GM23338 (cell line): ENCODE data around the gene HHIPL1. TPM values are rescaled to one million over a fixed set of nuclear protein-coding genes. Genes with fewer than 3 reads are reported as not detected.

Experiments used
- ATAC-seq: fragments of 200-7000 bp; cut with Tn5 transposase; 3 replicates; pipeline ENCODE4 v1.9.1; 2020
- DNase-seq: peaks from one replicate; pipeline ENCODE4 v3.0.0-alpha.2; 2015; ENCODE audit warnings: low spot score
- H2AFZ ChIP-seq: fragments of 200-600 bp; sonication (generic); 2 replicates; pipeline ENCODE4 v1.8.0; 2016; ENCODE audit warnings: antibody characterized with exemption, mild to moderate bottlenecking, moderate library complexity
- H3F3A ChIP-seq: fragments of 200-600 bp; sonication (generic); replicated peaks from 2 replicates; pipeline ENCODE4 v1.8.0; 2017; ENCODE audit warnings: antibody characterized with exemption, mixed run types, low read depth
- H3K27ac ChIP-seq: fragments of 200-600 bp; sonication (generic); 2 replicates; pipeline ENCODE4 v1.6.1; 2016; ENCODE audit warnings: low read depth
- H3K27me3 ChIP-seq: fragments of 200-600 bp; sonication (generic); 2 replicates; pipeline ENCODE4 v1.8.0; 2016; ENCODE audit warnings: mild to moderate bottlenecking, mixed run types, moderate library complexity; ENCODE audit not compliant: insufficient read depth
- H3K36me3 ChIP-seq: fragments of 200-600 bp; sonication (generic); 2 replicates; pipeline ENCODE4 v1.8.0; 2016; ENCODE audit warnings: mild to moderate bottlenecking; ENCODE audit not compliant: insufficient read depth
- H3K4me1 ChIP-seq: fragments of 200-600 bp; sonication (generic); 2 replicates; pipeline ENCODE4 v1.8.0; 2016; ENCODE audit warnings: mild to moderate bottlenecking, moderate library complexity; ENCODE audit not compliant: insufficient read depth
- H3K4me2 ChIP-seq: fragments of 200-600 bp; sonication (generic); 2 replicates; pipeline ENCODE4 v1.7.1; 2017; ENCODE audit warnings: mixed run types
- H3K4me3 ChIP-seq: fragments of 200-600 bp; sonication (generic); 2 replicates; pipeline ENCODE4 v1.6.1; 2016; ENCODE audit warnings: mixed run types
- H3K79me2 ChIP-seq: fragments of 200-600 bp; sonication (generic); replicated peaks from 2 replicates; pipeline ENCODE4 v1.8.0; 2017; ENCODE audit warnings: mild to moderate bottlenecking; ENCODE audit not compliant: insufficient read depth
- H3K9me2 ChIP-seq: fragments of 200-600 bp; sonication (generic); 2 replicates; pipeline ENCODE4 v1.8.0; 2017; ENCODE audit not compliant: insufficient read depth
- H4K20me1 ChIP-seq: fragments of 200-600 bp; sonication (generic); replicated peaks from 2 replicates; pipeline ENCODE4 v1.8.0; 2017; ENCODE audit warnings: mild to moderate bottlenecking; ENCODE audit not compliant: insufficient read depth
- H3K27ac Mint-ChIP-seq: 2 replicates; pipeline ENCODE4 v1.8.0; 2020; ENCODE audit warnings: inconsistent platforms, mild to moderate bottlenecking, moderate library complexity, mixed read lengths
- H3K27me3 Mint-ChIP-seq: 3 replicates; pipeline ENCODE4 v1.8.0; 2022; ENCODE audit warnings: low read depth, mild to moderate bottlenecking, moderate library complexity, mixed read lengths, inconsistent platforms; ENCODE audit not compliant: insufficient read depth, poor library complexity
- H3K36me3 Mint-ChIP-seq: 3 replicates; pipeline ENCODE4 v1.8.0; 2021; ENCODE audit warnings: low read depth, mild to moderate bottlenecking, inconsistent platforms, moderate library complexity, mixed read lengths
- H3K4me1 Mint-ChIP-seq: 3 replicates; pipeline ENCODE4 v1.8.0; 2020; ENCODE audit warnings: mild to moderate bottlenecking, inconsistent platforms, mixed read lengths
- H3K4me3 Mint-ChIP-seq: 3 replicates; pipeline ENCODE4 v1.8.0; 2021; ENCODE audit warnings: moderate library complexity, mild to moderate bottlenecking, inconsistent platforms, mixed read lengths
- H3K9me3 Mint-ChIP-seq: 3 replicates; pipeline ENCODE4 v1.8.0; 2020; ENCODE audit warnings: moderate library complexity, mild to moderate bottlenecking, inconsistent platforms, mixed read lengths
- CREB1 ChIP-seq: fragments of 250-450 bp; sonication (Bioruptor Pico); IDR thresholded peaks from 2 replicates; pipeline ENCODE4 v1.5.0; 2020; ENCODE audit warnings: low read depth, mild to moderate bottlenecking, moderate library complexity
- EZH2 ChIP-seq: fragments of 200-600 bp; sonication (generic); IDR thresholded peaks from one replicate; pipeline ENCODE4 v1.8.0; 2017; ENCODE audit warnings: antibody characterized with exemption, mild to moderate bottlenecking, low read depth; ENCODE audit not compliant: unreplicated experiment
- EZH2phosphoT487 ChIP-seq: fragments of 200-600 bp; sonication (generic); IDR thresholded peaks from one replicate; pipeline ENCODE4 v1.8.1; 2018; ENCODE audit warnings: antibody characterized with exemption; ENCODE audit not compliant: unreplicated experiment
- JUNB ChIP-seq: IDR thresholded peaks from one replicate; pipeline ENCODE4 v1.6.1; 2016; ENCODE audit warnings: antibody characterized with exemption; ENCODE audit not compliant: unreplicated experiment
- NANOG ChIP-seq: IDR thresholded peaks from 2 replicates; pipeline ENCODE4 v1.6.1; 2016; ENCODE audit warnings: antibody characterized with exemption, borderline replicate concordance
- POLR2AphosphoS5 ChIP-seq: IDR thresholded peaks from 2 replicates; pipeline ENCODE4 v1.6.1; 2016; ENCODE audit warnings: antibody characterized with exemption, low read depth
- STAT1 ChIP-seq: IDR thresholded peaks from one replicate; pipeline ENCODE4 v1.6.1; 2016; ENCODE audit warnings: antibody characterized with exemption; ENCODE audit not compliant: unreplicated experiment
- ZNF114 ChIP-seq: fragments of 250-450 bp; sonication (Bioruptor Pico); IDR thresholded peaks from 2 replicates; pipeline ENCODE4 v1.5.0; 2020; ENCODE audit warnings: mild to moderate bottlenecking, moderate library complexity
- ZNF331 ChIP-seq: fragments of 250-450 bp; sonication (Bioruptor Pico); IDR thresholded peaks from 2 replicates; pipeline ENCODE4 v1.5.0; 2020; ENCODE audit warnings: low read depth, mild to moderate bottlenecking, moderate library complexity
- ZNF462 ChIP-seq: fragments of 250-450 bp; sonication (Bioruptor Pico); IDR thresholded peaks from 2 replicates; pipeline ENCODE4 v1.5.0; 2020; ENCODE audit warnings: mild to moderate bottlenecking, moderate library complexity
- polyA plus RNA-seq: library from polyadenylated mRNA; unstranded; fragments of >200 nt; fragmentation: Nextera tagmentation; extraction: Ambion mirVana; gene quantifications from 2 replicates; pipeline ENCODE4 v1.2.1, GENCODE V29; 2016
- total RNA-seq: library from RNA; depleted of rRNA; stranded (reverse); fragments of >200 nt; shearing (Covaris generic); gene quantifications from 2 replicates; pipeline ENCODE4 v1.2.3, GENCODE V29; 2014
- TF ChIP-seq, protein P1 (sequence below), 2 experiments: fragments of 200-600 bp in 1 of 2; sonication (generic) in 1 of 2; conservative IDR thresholded peaks; 2 replicates each; pipeline versions ENCODE4 v1.5.1 to v1.6.1; 2016 to 2017; ENCODE audit warnings: antibody characterized with exemption in 2 of 2, low read depth in 2 of 2, mild to moderate bottlenecking in 2 of 2, moderate library complexity in 1 of 2
- TF ChIP-seq, protein P2 (sequence below): IDR thresholded peaks from 2 replicates; pipeline ENCODE4 v1.6.1; 2016; ENCODE audit warnings: antibody characterized with exemption

HHIPL1 gene
- total and polyA plus RNA-seq, 2 experiments from 2014 or later: 1.9 to 2.0 TPM

DNA sequence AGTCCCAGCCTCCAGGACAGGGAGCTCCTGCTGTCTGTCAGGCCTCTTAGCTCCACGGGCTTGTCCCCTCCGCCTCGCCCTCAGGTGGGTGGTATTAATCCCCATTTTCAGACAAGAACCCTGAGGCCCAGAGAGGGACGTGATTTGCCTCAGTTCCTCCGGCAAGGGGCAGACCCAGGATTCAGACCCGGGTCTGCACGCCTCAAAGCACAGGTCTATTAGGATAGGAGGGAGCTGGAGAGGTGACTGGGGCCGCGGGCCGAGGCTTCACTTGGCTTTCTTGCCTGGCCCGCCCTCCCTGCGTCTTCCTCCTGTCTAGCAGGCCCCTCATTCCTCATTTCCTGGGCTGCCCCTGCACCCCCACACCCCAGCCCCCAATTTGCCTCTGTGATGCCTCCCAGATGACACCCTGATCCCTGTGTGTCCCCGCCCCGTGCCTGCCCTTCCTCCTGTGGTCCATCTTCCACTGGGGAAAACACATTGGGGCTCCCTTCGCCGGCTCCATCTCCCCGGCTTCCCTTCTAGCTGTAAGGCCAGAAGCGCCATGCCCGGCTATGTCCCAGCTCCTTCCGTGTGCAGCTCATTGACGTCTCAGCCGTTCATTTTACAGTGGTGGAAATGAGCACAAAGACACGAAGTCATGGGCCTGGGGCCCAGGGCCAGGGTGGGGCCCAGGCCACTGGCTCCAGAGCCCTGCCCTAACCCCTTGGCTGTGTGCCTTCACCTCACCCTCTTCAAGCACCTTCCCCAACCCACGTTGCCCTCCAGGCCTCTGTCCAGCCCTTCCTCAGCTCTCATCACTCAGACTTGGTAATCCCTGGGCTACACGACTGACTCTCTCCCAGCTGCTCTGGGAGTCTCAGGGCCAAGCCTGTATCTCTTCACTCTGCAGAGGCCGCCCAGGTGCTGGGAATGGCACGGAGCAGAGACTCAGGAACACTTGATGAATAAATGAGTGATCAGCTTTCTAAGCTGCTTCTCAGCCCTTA lies 23.7 kb downstream of the HHIPL1 start:
- H3K27me3 ChIP-seq: no peaks in the 10 kb centered on the region
- Mint-ChIP-seq H3K27ac (peak overlapping the region; percentile 83), H3K4me3 (no peak overlapping the region), H3K9me3 (no peaks in the 10 kb centered on the region), H3K27me3 (peaks cover 15% of the 10 kb centered on the region), H3K36me3 (no peaks in the 10 kb centered on the region), H3K4me1 (peaks cover 59% of the 10 kb centered on the region)
- H4K20me1 ChIP-seq: no peaks in the 10 kb centered on the region
- peaks cover 42% of the 10 kb centered on the region for H3K4me1 ChIP-seq
- TF ChIP-seq, protein P1, sequence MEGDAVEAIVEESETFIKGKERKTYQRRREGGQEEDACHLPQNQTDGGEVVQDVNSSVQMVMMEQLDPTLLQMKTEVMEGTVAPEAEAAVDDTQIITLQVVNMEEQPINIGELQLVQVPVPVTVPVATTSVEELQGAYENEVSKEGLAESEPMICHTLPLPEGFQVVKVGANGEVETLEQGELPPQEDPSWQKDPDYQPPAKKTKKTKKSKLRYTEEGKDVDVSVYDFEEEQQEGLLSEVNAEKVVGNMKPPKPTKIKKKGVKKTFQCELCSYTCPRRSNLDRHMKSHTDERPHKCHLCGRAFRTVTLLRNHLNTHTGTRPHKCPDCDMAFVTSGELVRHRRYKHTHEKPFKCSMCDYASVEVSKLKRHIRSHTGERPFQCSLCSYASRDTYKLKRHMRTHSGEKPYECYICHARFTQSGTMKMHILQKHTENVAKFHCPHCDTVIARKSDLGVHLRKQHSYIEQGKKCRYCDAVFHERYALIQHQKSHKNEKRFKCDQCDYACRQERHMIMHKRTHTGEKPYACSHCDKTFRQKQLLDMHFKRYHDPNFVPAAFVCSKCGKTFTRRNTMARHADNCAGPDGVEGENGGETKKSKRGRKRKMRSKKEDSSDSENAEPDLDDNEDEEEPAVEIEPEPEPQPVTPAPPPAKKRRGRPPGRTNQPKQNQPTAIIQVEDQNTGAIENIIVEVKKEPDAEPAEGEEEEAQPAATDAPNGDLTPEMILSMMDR (conservative IDR thresholded peaks at IDR 0.05; ENCODE audit: low read depth in 2 of 2): no peak
- TF ChIP-seq EZH2 (no peak), EZH2phosphoT487 (no peak), NANOG (no peak), CREB1 (CRISPR knock-in tag) (no peak), JUNB (no peak), ZNF114 (CRISPR knock-in tag) (no peak), STAT1 (no peak), POLR2AphosphoS5 (no peak), ZNF331 (CRISPR knock-in tag) (no peak), ZNF462 (CRISPR knock-in tag) (no peak)
- TF ChIP-seq, protein P2, sequence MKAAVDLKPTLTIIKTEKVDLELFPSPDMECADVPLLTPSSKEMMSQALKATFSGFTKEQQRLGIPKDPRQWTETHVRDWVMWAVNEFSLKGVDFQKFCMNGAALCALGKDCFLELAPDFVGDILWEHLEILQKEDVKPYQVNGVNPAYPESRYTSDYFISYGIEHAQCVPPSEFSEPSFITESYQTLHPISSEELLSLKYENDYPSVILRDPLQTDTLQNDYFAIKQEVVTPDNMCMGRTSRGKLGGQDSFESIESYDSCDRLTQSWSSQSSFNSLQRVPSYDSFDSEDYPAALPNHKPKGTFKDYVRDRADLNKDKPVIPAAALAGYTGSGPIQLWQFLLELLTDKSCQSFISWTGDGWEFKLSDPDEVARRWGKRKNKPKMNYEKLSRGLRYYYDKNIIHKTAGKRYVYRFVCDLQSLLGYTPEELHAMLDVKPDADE: no peak
- ATAC-seq (no peak), DNase-seq (no peak)
- no peaks in the 10 kb centered on the region for H3K79me2 ChIP-seq
- H3K36me3 ChIP-seq: no peaks in the 10 kb centered on the region
- H3F3A ChIP-seq: peaks cover 4% of the 10 kb centered on the region; the same call in 1 of the 2 replicates
- no peak overlapping the region for H3K4me2 ChIP-seq
- no peak overlapping the region for H2AFZ ChIP-seq
- no peaks in the 10 kb centered on the region for H3K9me2 ChIP-seq
- no peak overlapping the region for H3K27ac ChIP-seq
- H3K4me3 ChIP-seq: no peak overlapping the region
